CD14-positive monocyte (primary cell): Measurements from ENCODE around the gene ANK2. TPM values are rescaled to one million over a fixed set of nuclear protein-coding genes. Genes with fewer than 3 reads are reported as not detected.

Source experiments
- DNase-seq, 3 donors: peaks; one replicate each; pipeline ENCODE4 v3.0.0-alpha.2; 2011 to 2022
- H2AFZ ChIP-seq: 2 replicates; pipeline ENCODE4 v1.6.0; 2012; ENCODE audit warnings: mild to moderate bottlenecking, low read depth, low read length, inconsistent platforms; ENCODE audit not compliant: insufficient read depth, poor library complexity, severe bottlenecking
- H3K27ac ChIP-seq, 2 donors: 1 replicate in 1 of 2; 2 replicates in 1 of 2; pipeline ENCODE4 v1.5.1; 2012 to 2013; ENCODE audit warnings: low read length in 2 of 2, control low read depth in 1 of 2, inconsistent platforms in 1 of 2, low read depth in 1 of 2, mild to moderate bottlenecking in 1 of 2
- H3K27me3 ChIP-seq, 2 donors: one replicate each; pipeline versions ENCODE4 v1.6.0 to v1.6.1; 2011 to 2013; ENCODE audit warnings: low read length in 2 of 2; ENCODE audit not compliant: control insufficient read depth in 2 of 2, insufficient read depth in 2 of 2
- H3K36me3 ChIP-seq, 2 donors: replicated peaks in 1 of 2; 1 replicate in 1 of 2; 2 replicates in 1 of 2; pipeline versions ENCODE4 v1.5.1 to v1.6.1; 2012 to 2013; ENCODE audit warnings: low read length in 2 of 2, control low read depth in 1 of 2, inconsistent platforms in 1 of 2, mild to moderate bottlenecking in 1 of 2; ENCODE audit not compliant: insufficient read depth in 2 of 2, control insufficient read depth in 1 of 2
- H3K4me1 ChIP-seq, 2 donors: 1 replicate in 1 of 2; 2 replicates in 1 of 2; pipeline versions ENCODE4 v1.5.1 to v1.6.1; 2012 to 2013; ENCODE audit warnings: low read length in 2 of 2, control low read depth in 1 of 2, inconsistent platforms in 1 of 2, mild to moderate bottlenecking in 1 of 2, moderate library complexity in 1 of 2; ENCODE audit not compliant: insufficient read depth in 2 of 2, control insufficient read depth in 1 of 2
- H3K4me2 ChIP-seq: replicated peaks from 2 replicates; pipeline ENCODE3; 2012; ENCODE audit warnings: low read length, moderate library complexity, mild to moderate bottlenecking; ENCODE audit not compliant: poor library complexity, severe bottlenecking; ENCODE audit errors: extremely low read depth
- H3K4me3 ChIP-seq, 3 experiments: fragments of 200-600 bp in 1 of 3; sonication (generic) in 1 of 3; replicated peaks in 1 of 3; 1 replicate in 2 of 3; 2 replicates in 1 of 3; pipeline ENCODE4 v1.5.1; 2011 to 2013; ENCODE audit warnings: low read length in 3 of 3, mild to moderate bottlenecking in 3 of 3, control low read depth in 2 of 3, low read depth in 2 of 3, inconsistent platforms in 1 of 3, moderate library complexity in 1 of 3
- H3K79me2 ChIP-seq: 2 replicates; pipeline ENCODE4 v1.6.0; 2012; ENCODE audit warnings: mild to moderate bottlenecking, control low read depth, inconsistent platforms, low read length, moderate library complexity; ENCODE audit not compliant: insufficient read depth
- H3K9ac ChIP-seq: 2 replicates; pipeline ENCODE4 v1.6.0; 2017; ENCODE audit warnings: low read length, mild to moderate bottlenecking; ENCODE audit not compliant: insufficient read depth, poor library complexity, severe bottlenecking
- H3K9me3 ChIP-seq, 2 donors: replicated peaks in 1 of 2; 1 replicate in 1 of 2; 2 replicates in 1 of 2; pipeline versions ENCODE4 v1.5.1 to v1.6.1; 2012 to 2013; ENCODE audit warnings: low read length in 2 of 2, control low read depth in 1 of 2; ENCODE audit not compliant: control insufficient read depth in 1 of 2, insufficient read depth in 1 of 2
- H4K20me1 ChIP-seq: 2 replicates; pipeline ENCODE4 v1.6.0; 2012; ENCODE audit warnings: mild to moderate bottlenecking, low read length, control low read depth, moderate library complexity; ENCODE audit not compliant: insufficient read depth
- H3K27ac Mint-ChIP-seq, 7 donors: one replicate each; pipeline ENCODE4 v1.8.0; 2020; ENCODE audit warnings: mild to moderate bottlenecking in 7 of 7, mixed read lengths in 7 of 7, moderate library complexity in 6 of 7, inconsistent platforms in 2 of 7
- H3K27me3 Mint-ChIP-seq, 3 donors: one replicate each; pipeline ENCODE4 v1.8.0; 2021 to 2022; ENCODE audit warnings: low read depth in 3 of 3, mild to moderate bottlenecking in 3 of 3, mixed read lengths in 3 of 3, moderate library complexity in 3 of 3, inconsistent platforms in 1 of 3
- H3K36me3 Mint-ChIP-seq, 2 donors: one replicate each; pipeline ENCODE4 v1.8.0; 2020; ENCODE audit warnings: mixed read lengths in 2 of 2, inconsistent platforms in 1 of 2, mild to moderate bottlenecking in 1 of 2
- H3K4me1 Mint-ChIP-seq: one replicate; pipeline ENCODE4 v1.8.0; 2020; ENCODE audit warnings: mild to moderate bottlenecking, mixed read lengths
- H3K4me3 Mint-ChIP-seq, 2 donors: one replicate each; pipeline ENCODE4 v1.8.0; 2020; ENCODE audit warnings: mild to moderate bottlenecking in 2 of 2, mixed read lengths in 2 of 2, moderate library complexity in 1 of 2
- H3K9me3 Mint-ChIP-seq, 7 donors: one replicate each; pipeline ENCODE4 v1.8.0; 2020 to 2022; ENCODE audit warnings: mixed read lengths in 7 of 7, mild to moderate bottlenecking in 6 of 7, moderate library complexity in 6 of 7, inconsistent platforms in 2 of 7
- CTCF ChIP-seq: fragments of 200-600 bp; IDR thresholded peaks from one replicate; pipeline ENCODE4 v1.8.0; 2022; ENCODE audit warnings: antibody characterized with exemption, mild to moderate bottlenecking
- WGBS: methylation state at CpG from one replicate; pipeline ENCODE4 v1.1.5; 2013; ENCODE audit warnings: missing lambda C conversion rate; ENCODE audit not compliant: insufficient coverage; 5-methylcytosine and 5-hydroxymethylcytosine counted together
- intact Hi-C, 2 donors: fragments of 100-400 bp; cut with micrococcal nuclease; formaldehyde crosslinking; loops; one replicate each; pipeline versions ENCODE4 v1.15.0 to v1.15.1; 2023
- polyA plus RNA-seq, 3 donors: library from polyadenylated mRNA; depleted of rRNA in 1 of 3; unstranded in 2 of 3; stranded (reverse) in 1 of 3; fragments of 300-500 nt in 2 of 3; fragments of >200 nt in 1 of 3; fragmentation: Illumina TruSeq in 2 of 3; gene quantifications; 1 replicate in 2 of 3; 2 replicates in 1 of 3; pipeline ENCODE4 v1.2.3, GENCODE V29; 2012 to 2021

Gene ANK2
- polyA plus RNA-seq, 3 donors = not detected

DNA sequence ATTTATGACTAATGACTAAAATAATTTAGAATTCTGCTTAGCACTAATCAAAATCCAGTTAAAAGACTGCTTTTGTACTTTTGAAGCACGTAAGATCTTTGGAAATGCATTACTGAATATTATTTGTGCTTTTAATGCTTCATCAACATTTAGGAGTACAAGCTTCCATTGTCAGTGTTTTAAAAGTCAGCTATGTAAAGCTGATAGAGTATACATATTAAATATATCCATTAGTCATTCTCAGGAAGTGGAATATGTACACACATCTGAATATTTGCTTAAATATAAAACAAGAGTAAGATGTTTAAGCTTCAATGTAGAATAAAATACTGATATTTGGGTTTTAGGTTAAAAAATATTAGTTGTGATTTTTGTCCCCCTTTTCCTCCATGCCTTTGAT, 54.1 kb downstream of the ANK2 start:
- Mint-ChIP-seq H3K4me1 (no peaks in the 10 kb centered on the region), H3K27me3 (peaks cover 0 to 3% (median 0%) of the 10 kb centered on the region in 3 donors), H3K4me3 (no peak overlapping the region), H3K27ac (no peak overlapping the region), H3K36me3 (no peaks in the 10 kb centered on the region), H3K9me3 (peaks cover 0 to 3% (median 0%) of the 10 kb centered on the region in 7 donors)
- no peak overlapping the region for H3K4me3 ChIP-seq
- H2AFZ ChIP-seq = no peak overlapping the region
- no CpG with 5 or more reads among the region's 1 CpG for WGBS
- H3K4me2 ChIP-seq = no peak overlapping the region
- no peak overlapping the region for H3K27ac ChIP-seq
- no peaks in the 10 kb centered on the region for H3K27me3 ChIP-seq
- H3K9me3 ChIP-seq = no peaks in the 10 kb centered on the region
- intact Hi-C loops = no loop called here
- no peak overlapping the region for H3K9ac ChIP-seq
- H3K79me2 ChIP-seq = no peaks in the 10 kb centered on the region
- no peak for DNase-seq
- no peaks in the 10 kb centered on the region for H3K4me1 ChIP-seq
- no peaks in the 10 kb centered on the region for H4K20me1 ChIP-seq
- no peak for TF ChIP-seq CTCF
- H3K36me3 ChIP-seq = no peaks in the 10 kb centered on the region

DNA sequence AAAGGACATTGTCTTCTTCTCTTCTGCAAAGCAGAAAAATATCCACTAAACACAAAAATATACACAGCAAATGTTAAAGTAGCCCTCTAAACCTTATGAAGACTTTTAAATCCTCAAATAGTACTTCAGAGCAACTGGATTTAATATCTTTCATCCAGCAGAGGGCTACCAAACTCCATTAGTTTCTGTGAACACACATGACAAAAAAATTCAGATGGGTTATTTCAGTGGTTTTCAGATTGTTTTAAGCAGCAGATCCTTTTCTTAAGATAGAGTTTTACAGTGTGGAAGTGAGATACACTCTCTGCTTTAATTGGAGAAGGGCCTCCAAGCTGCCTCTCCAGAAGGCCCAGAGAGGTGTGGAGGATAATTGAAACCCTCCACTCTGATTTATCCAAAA, 56.7 kb downstream of the ANK2 start:
- intact Hi-C loops = no loop called here

More for the DNA sequence above, 56.7 kb downstream of the ANK2 start:
- Histone ChIP-seq H4K20me1 (no peaks in the 10 kb centered on the region), H2AFZ (no peak overlapping the region), H3K27me3 (no peaks in the 10 kb centered on the region), H3K9ac (no peak overlapping the region), H3K36me3 (no peaks in the 10 kb centered on the region), H3K4me3 (no peak overlapping the region), H3K9me3 (no peaks in the 10 kb centered on the region), H3K79me2 (no peaks in the 10 kb centered on the region), H3K27ac (no peak overlapping the region), H3K4me1 (no peaks in the 10 kb centered on the region), H3K4me2 (no peak overlapping the region)
- Mint-ChIP-seq H3K27ac (no peak overlapping the region), H3K9me3 (peaks cover 0 to 3% (median 0%) of the 10 kb centered on the region in 7 donors), H3K27me3 (peaks cover 0 to 3% (median 0%) of the 10 kb centered on the region in 3 donors), H3K4me3 (no peak overlapping the region), H3K4me1 (no peaks in the 10 kb centered on the region), H3K36me3 (no peaks in the 10 kb centered on the region)
- TF ChIP-seq CTCF = no peak
- DNase-seq = no peak
